Stimulated activated CD8-positive, alpha-beta memory T cell treated with anti-CD3 and anti-CD28 coated beads, Interleukin-4, amount 100 ng/mL, for 24 hours (primary cell): ENCODE data around the gene ADAMTS12.
A peak's percentile ranks its signal among the peaks of the same experiment; 100 is the strongest.
"Not testable (repeated sequence)": the region's sequence is repeated elsewhere in the genome, so short reads cannot be mapped to it uniquely, and the experiment has no call there.

ENCODE experiments used
- DNase-seq: peaks from one replicate; pipeline ENCODE4 v3.0.0-alpha.2; 2020; ENCODE audit warnings: low read depth

ADAMTS12 gene, protein sequence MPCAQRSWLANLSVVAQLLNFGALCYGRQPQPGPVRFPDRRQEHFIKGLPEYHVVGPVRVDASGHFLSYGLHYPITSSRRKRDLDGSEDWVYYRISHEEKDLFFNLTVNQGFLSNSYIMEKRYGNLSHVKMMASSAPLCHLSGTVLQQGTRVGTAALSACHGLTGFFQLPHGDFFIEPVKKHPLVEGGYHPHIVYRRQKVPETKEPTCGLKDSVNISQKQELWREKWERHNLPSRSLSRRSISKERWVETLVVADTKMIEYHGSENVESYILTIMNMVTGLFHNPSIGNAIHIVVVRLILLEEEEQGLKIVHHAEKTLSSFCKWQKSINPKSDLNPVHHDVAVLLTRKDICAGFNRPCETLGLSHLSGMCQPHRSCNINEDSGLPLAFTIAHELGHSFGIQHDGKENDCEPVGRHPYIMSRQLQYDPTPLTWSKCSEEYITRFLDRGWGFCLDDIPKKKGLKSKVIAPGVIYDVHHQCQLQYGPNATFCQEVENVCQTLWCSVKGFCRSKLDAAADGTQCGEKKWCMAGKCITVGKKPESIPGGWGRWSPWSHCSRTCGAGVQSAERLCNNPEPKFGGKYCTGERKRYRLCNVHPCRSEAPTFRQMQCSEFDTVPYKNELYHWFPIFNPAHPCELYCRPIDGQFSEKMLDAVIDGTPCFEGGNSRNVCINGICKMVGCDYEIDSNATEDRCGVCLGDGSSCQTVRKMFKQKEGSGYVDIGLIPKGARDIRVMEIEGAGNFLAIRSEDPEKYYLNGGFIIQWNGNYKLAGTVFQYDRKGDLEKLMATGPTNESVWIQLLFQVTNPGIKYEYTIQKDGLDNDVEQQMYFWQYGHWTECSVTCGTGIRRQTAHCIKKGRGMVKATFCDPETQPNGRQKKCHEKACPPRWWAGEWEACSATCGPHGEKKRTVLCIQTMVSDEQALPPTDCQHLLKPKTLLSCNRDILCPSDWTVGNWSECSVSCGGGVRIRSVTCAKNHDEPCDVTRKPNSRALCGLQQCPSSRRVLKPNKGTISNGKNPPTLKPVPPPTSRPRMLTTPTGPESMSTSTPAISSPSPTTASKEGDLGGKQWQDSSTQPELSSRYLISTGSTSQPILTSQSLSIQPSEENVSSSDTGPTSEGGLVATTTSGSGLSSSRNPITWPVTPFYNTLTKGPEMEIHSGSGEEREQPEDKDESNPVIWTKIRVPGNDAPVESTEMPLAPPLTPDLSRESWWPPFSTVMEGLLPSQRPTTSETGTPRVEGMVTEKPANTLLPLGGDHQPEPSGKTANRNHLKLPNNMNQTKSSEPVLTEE (N-terminal part only)

DNA sequence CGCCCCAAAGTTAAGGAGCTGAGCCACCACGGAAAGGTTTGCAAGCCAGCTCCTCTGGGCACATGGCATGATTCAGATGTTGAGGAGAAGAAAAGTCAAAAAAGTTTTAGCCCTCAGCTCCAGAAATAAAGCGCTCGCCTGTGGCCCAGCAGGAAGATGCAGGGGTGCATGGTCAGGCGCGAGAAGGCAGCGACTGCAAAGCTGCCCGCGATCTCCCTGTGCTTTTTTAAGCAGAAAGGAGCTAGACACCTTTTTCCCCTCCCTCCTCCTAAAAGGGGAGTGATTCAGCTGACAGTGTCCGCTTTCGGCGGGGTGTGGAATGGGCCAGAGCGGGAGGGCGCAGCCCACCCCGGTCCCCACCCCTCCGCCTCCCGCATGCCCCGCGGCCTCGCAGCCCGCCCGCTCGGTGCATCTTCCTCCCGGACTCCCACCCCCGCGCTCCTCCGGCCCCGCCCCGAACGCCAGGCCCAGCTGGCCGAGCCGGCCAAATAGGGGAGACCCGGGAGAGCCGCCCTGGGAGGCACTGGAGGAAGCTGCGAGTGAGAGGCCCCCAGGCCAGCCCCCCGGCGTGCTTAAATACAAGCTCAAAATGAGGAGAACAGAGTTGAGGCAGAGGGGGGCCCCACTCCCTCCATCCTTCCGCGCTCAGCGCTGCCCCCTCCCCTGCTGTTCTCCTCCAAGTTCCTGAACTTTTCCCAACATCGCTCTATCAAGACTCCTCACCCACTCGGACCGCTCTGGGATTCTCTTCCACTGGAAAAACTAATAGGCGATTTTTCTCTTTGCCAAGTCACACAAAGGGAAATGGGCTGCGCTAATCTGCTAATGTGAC lies at the start of gene ADAMTS12:
ADAMTS12 (minus strand) TSS at position 203 of the 832 bp plus-strand sequence; CDS start at position 69, 134 bp downstream.
- DNase-seq, result no peak

DNA sequence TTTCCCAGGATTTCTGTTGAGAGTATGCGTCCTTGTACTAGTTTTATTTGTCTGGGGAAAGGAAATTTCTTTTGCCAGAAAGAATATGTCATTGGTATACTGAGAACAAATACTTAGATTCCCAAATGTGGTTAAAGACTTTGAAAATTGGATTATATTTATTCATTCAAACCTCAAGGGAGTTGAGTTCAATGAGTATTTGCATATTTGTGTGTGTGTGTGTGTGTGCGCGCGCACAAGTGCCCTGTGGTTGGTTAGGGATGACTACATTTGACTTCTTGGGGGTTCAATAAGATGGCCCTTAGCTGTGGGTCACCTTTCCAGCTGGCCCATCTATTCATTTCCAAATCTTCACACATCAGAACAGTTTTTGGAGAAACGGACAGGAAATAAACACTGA lies 49.3 kb upstream of the ADAMTS12 start:
- DNase-seq, result no peak

GRCh38 chr5:33939556-33940262 lies 47.9 kb upstream of the ADAMTS12 start:
- no peak for DNase-seq

DNA sequence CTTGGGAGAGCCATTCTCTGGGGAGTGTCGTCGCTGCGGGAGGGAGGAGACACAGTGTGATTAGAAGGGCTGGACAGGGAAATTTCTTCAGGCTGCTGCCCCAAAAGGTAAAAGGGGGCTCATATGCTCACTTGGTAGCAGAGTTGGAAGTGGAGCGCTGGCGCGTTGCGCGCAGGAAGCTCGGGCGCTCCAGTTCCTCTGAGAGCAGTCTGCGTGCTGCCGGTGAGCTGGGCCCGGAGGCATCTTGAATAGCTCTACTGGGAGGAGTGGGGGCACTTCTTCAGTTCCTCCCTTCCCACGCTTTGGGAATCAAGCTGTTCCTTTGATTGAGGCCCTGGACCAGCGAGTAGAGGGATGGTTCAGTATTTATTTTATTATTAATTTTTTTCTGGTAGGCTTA lies 47.1 kb upstream of the ADAMTS12 start:
- no peak for DNase-seq

DNA sequence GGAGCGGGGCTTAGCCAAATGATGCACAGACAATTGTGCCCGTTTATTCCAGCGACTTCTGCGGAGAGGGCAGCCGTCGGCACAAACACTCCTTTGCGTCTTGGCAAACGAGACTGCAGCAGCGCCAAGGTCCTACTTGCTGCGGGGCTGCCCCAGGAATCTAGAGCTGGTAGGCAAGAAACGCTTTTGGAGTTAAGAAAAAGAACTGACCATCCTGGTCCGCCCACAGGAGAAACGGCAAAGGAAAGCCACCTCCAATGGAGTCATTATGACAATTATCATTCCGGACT lies 46.7 kb upstream of the ADAMTS12 start:
- DNase-seq, result no peak

- DNase-seq, result no peak
Observed at GRCh38 chr5:33937707-33938506, 46.1 kb upstream of the ADAMTS12 start.

GRCh38 chr5:33937017-33937706 lies 45.4 kb upstream of the ADAMTS12 start:
- DNase-seq, result no peak

- DNase-seq, result no peak
Observed at GRCh38 chr5:33936381-33937016, 44.7 kb upstream of the ADAMTS12 start, which contains the start of gene RXFP3. Gene RXFP3, plus strand, starts transcription at chr5:33936386. Its CDS starts 355 bp downstream, at chr5:33936741.

DNA sequence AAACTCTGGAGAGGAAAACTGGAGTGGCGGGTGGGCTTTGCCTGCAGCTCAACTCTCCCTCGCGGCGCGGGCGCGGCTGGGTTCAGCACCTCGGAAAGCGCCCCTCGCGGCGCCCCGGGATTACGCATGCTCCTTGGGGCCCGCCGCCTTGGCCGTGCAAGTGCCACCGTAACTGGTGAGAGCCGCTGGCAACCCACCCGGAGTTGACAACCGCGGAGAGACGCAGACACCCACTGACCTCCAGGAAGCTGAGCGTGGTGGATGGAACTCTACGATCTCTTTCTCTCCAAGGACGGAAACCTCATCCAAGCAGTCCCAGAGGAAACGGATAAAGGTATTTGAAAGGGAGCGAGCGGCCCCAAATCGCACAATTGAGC lies 44.2 kb upstream of the ADAMTS12 start:
- peak; percentile 18 for DNase-seq

- DNase-seq, result no peak
Observed at GRCh38 chr5:33934176-33934575, 42.4 kb upstream of the ADAMTS12 start.

DNA sequence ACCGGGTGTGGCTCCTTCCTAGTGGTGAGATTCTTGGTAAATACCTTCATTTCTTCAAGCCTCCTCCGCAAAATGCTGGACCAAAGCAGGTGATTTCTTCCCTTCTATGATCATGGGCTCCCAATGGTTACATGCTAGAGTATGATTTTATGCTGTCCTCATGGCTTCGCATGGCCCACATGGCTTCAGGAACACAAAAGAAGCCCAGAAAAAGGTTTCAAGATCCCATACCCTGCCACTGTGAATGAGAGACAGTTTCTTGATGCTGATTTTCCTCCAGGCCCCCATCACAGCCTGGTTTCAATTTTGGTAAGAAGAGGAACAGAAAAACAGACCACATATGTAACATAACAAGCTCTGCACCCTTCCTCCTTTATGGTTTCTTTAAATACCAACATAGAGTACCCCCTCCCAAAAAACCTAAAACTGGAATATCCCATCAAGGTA lies 42.0 kb upstream of the ADAMTS12 start:
- no peak for DNase-seq

DNA sequence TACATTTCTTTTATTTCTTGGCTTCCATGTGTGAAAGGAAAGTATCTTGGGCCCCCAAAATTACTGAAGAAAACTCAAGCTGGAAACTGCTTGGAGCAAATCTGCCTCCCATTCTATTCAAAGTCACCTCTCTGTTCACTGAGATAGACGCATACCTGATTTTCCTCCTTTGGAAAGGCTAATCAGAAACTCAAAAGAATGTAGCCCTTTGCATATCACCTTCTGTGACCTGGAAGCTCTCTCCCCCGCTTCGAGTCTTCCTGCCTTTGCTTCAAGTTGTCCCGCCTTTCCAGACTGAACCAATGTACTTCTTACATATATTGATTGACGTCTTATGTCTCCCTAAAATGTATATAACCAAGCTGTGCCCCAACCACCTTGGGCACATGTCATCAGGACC lies 39.3 kb upstream of the ADAMTS12 start:
- no peak for DNase-seq

DNA sequence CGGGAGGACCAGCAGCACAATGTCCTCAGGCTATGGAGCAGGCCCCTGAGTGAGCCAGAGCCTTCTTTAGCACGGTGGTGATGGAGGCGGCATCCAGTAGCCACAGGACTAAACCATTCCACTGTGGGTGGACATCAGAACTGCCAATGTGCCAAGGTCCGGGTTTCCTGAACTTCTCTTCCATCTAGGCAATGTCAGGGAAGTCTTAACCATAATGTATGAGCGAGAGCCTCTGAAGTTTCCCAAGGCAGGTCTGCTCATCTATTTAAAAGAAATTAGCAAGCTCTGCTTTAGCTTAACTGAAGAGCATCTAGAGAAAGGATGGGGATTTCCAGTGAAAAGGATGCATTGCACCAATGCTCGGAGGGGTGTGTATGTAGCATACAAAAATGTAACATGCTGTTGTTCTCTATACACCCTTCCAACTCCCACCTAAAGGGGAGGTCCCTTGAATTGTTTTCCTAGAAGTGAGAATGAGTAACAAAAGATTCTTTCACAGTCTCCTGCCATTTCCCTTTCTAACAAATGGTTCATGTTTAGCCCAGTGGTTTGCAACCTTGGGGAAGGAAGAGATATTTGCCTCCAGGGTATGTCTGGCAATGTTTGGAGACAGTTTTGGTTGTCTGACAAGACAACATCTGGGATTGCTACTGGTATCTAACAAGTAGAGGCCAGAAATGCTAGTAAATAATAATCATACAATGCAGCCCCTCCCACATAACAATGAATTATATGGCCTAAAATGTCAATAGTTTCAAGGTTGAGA lies 38.3 kb upstream of the ADAMTS12 start:
- DNase-seq, result no peak

GRCh38 chr5:33928283-33928682 lies 36.5 kb upstream of the ADAMTS12 start:
- no peak for DNase-seq

GRCh38 chr5:33927685-33928084 lies 35.9 kb upstream of the ADAMTS12 start:
- DNase-seq, result no peak

- no peak for DNase-seq
Observed at GRCh38 chr5:33925278-33925677, 33.5 kb upstream of the ADAMTS12 start.

DNA sequence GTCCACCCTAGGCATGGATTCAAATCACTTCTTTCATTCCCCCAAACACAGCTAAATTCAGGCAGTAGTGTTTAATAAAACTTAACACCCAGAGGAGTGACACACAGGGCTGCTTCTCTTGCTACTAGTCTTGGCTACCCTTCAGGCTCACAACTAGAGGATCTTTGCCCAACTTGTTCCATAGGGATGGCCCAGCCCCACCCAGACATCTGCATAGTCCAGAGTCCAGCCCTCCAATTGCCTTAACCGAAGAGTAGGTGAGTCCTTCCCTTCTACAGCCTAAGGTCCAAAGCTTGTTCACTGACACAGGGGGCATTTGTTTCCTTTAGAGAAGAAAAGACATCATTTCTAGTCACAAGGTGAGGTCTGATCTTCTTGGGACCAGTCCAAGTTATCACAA lies 29.2 kb upstream of the ADAMTS12 start:
- no peak for DNase-seq

DNA sequence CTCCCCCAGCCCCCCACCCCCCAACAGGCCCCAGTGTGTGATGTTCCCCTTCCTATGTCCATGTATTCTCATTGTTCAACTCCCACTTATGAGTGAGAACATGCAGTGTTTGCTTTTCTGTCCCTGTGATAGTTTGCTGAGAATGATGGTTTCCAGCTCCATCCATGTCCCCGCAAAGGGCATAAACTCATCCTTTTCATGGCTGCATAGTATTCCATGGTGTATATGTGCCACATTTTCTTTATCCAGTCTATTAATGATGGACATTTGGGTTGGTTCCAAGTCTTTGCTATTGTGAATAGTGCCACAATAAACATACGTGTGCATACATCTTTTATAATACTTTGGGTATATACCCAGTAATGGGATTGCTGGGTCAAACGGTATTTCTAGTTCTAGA lies 23.1 kb upstream of the ADAMTS12 start:
- not testable (repeated sequence) for DNase-seq
